Left forelimb (tissue), 1 donor: ENCODE data around the gene IFNL3.
"Not testable (repeated sequence)": the region's sequence is repeated elsewhere in the genome, so short reads cannot be mapped to it uniquely, and the experiment has no call there.

Experiments
- DNase-seq: peaks from one replicate; pipeline ENCODE4 v3.0.0-alpha.2; 2018; ENCODE audit warnings: low spot score

IFNL3 gene

GRCh38 chr19:39244410-39245100, at the start of gene IFNL3:
IFNL3 (minus strand) TSS chr19:39245006; CDS start chr19:39244967, 39 bp downstream.
- not testable (repeated sequence) for DNase-seq

GRCh38 chr19:39293394-39293793, 48.6 kb upstream of the IFNL3 start:
- no peak for DNase-seq

- DNase-seq, result no peak
Observed at GRCh38 chr19:39284032-39284431, 39.2 kb upstream of the IFNL3 start.

GRCh38 chr19:39282021-39282420, 37.2 kb upstream of the IFNL3 start:
- no peak for DNase-seq

GRCh38 chr19:39277598-39277997, 32.8 kb upstream of the IFNL3 start:
- no peak for DNase-seq

GRCh38 chr19:39276740-39277139, 31.9 kb upstream of the IFNL3 start:
- DNase-seq, result no peak

GRCh38 chr19:39275578-39275977, 30.8 kb upstream of the IFNL3 start:
- DNase-seq, result no peak

GRCh38 chr19:39273859-39274258, 29.1 kb upstream of the IFNL3 start:
- not testable (repeated sequence) for DNase-seq

GRCh38 chr19:39270036-39270871, 25.4 kb upstream of the IFNL3 start:
- no peak for DNase-seq

- DNase-seq, result not testable (repeated sequence)
Observed at GRCh38 chr19:39269369-39269768, 24.6 kb upstream of the IFNL3 start.

- DNase-seq, result not testable (repeated sequence)
Observed at GRCh38 chr19:39268531-39269223, 23.9 kb upstream of the IFNL3 start.

- DNase-seq, result not testable (repeated sequence)
Observed at GRCh38 chr19:39268085-39268484, 23.3 kb upstream of the IFNL3 start, which contains the start of gene IFNL2. IFNL2 (plus strand) TSS chr19:39268396; CDS start chr19:39268569, 173 bp downstream.

GRCh38 chr19:39265321-39265916, 20.6 kb upstream of the IFNL3 start:
- no peak for DNase-seq

GRCh38 chr19:39264306-39265290, 19.8 kb upstream of the IFNL3 start:
- DNase-seq, result no peak

- no peak for DNase-seq
Observed at GRCh38 chr19:39263912-39264305, 19.1 kb upstream of the IFNL3 start.

- DNase-seq, result peak; percentile 2
Observed at GRCh38 chr19:39262496-39262895, 17.7 kb upstream of the IFNL3 start.

- no peak for DNase-seq
Observed at GRCh38 chr19:39261704-39262103, 16.9 kb upstream of the IFNL3 start.

- DNase-seq, result no peak
Observed at GRCh38 chr19:39257227-39257626, 12.4 kb upstream of the IFNL3 start.

GRCh38 chr19:39254531-39255345, 9.9 kb upstream of the IFNL3 start:
- DNase-seq, result no peak
